Brain microvascular endothelial cell (primary cell): Measurements from ENCODE around the gene BMAL1.

ENCODE experiments used
- DNase-seq: peaks from one replicate; pipeline ENCODE4 v3.0.0-alpha.2; 2020
- H3K27ac ChIP-seq: fragments of 250-450 bp; sonication (Bioruptor Pico); 2 replicates; pipeline ENCODE4 v1.5.1; 2020; ENCODE audit warnings: mild to moderate bottlenecking, moderate library complexity
- H3K27me3 ChIP-seq: fragments of 250-450 bp; sonication (Bioruptor Pico); replicated peaks from 2 replicates; pipeline ENCODE4 v1.5.1; 2020; ENCODE audit warnings: mild to moderate bottlenecking
- H3K36me3 ChIP-seq: fragments of 250-450 bp; sonication (Bioruptor Pico); replicated peaks from 2 replicates; pipeline ENCODE4 v1.5.1; 2020; ENCODE audit warnings: mild to moderate bottlenecking
- H3K4me3 ChIP-seq: 2 replicates; pipeline ENCODE4 v1.5.1; 2011; ENCODE audit warnings: low read depth, mild to moderate bottlenecking, control low read depth, low read length, moderate library complexity
- CTCF ChIP-seq: IDR thresholded peaks from 2 replicates; pipeline ENCODE4 v1.5.1; 2011; ENCODE audit warnings: low read depth, mild to moderate bottlenecking, moderate library complexity, low read length, control low read depth, inconsistent platforms; ENCODE audit errors: missing control alignments
- in situ Hi-C: cut with HindIII; loops from 2 replicates; pipeline ENCODE4 v1.10.0; 2017; ENCODE audit warnings: low sequenced_read_pairs, low pct_ligation_motif_present

BMAL1 gene

GRCh38 chr11:13302420-13302958 lies 24.9 kb downstream of the BMAL1 start:
- TF ChIP-seq CTCF: no peak

GRCh38 chr11:13303668-13304649 lies 26.4 kb downstream of the BMAL1 start:
- in situ Hi-C loops: no loop called here
- Histone ChIP-seq H3K27me3 (no peaks in the 10 kb centered on the region), H3K4me3 (no peak overlapping the region), H3K27ac (no peak overlapping the region), H3K36me3 (no peaks in the 10 kb centered on the region)
- TF ChIP-seq CTCF: no peak
- DNase-seq: no peak

More at GRCh38 chr11:13302420-13302958, 24.9 kb downstream of the BMAL1 start:
- no peaks in the 10 kb centered on the region for H3K36me3 ChIP-seq
- in situ Hi-C loops: no loop called here
- no peaks in the 10 kb centered on the region for H3K27me3 ChIP-seq
- H3K4me3 ChIP-seq: no peak overlapping the region
- no peak overlapping the region for H3K27ac ChIP-seq
- DNase-seq: no peak

- Histone ChIP-seq H3K27ac (no peak overlapping the region), H3K36me3 (no peaks in the 10 kb centered on the region), H3K27me3 (no peaks in the 10 kb centered on the region), H3K4me3 (no peak overlapping the region)
- DNase-seq: no peak
- TF ChIP-seq CTCF: no peak
- in situ Hi-C loops: no loop called here
Measured at GRCh38 chr11:13304655-13305335, 27.2 kb downstream of the BMAL1 start.

- Histone ChIP-seq H3K4me3 (no peak overlapping the region), H3K27me3 (no peaks in the 10 kb centered on the region), H3K27ac (no peak overlapping the region), H3K36me3 (no peaks in the 10 kb centered on the region)
- no peak for DNase-seq
- TF ChIP-seq CTCF: no peak
- in situ Hi-C loops: no loop called here
Measured at GRCh38 chr11:13308704-13309103, 31.1 kb downstream of the BMAL1 start.

- no peak for TF ChIP-seq CTCF
- Histone ChIP-seq H3K27me3 (no peaks in the 10 kb centered on the region), H3K36me3 (no peaks in the 10 kb centered on the region), H3K27ac (no peak overlapping the region), H3K4me3 (no peak overlapping the region)
- in situ Hi-C loops: no loop called here
- no peak for DNase-seq
Measured at GRCh38 chr11:13309156-13309555, 31.6 kb downstream of the BMAL1 start.
